ENCODE measurements around the gene MBD6. TPM values are rescaled to one million over a fixed set of nuclear protein-coding genes. Genes with fewer than 3 reads are reported as not detected.

Gene MBD6
- total RNA-seq, 1 experiment from 2014 or later, result 78.4 TPM

- POLR2A ChIA-PET (ENCODE audit: unreplicated experiment), result no interaction called here
- Histone ChIP-seq H3K4me2 (no peak overlapping the region), H2AFZ (no peak overlapping the region), H3K36me3 (ENCODE audit: low read depth) (no peaks in the 10 kb centered on the region), H3K4me1 (replicated peaks; ENCODE audit: insufficient read depth) (peaks cover 9% of the 10 kb centered on the region), H3K27me3 (ENCODE audit: insufficient read depth, low read depth) (no peaks in the 10 kb centered on the region), H3K4me3 (no peak overlapping the region), H4K20me1 (ENCODE audit: insufficient read depth) (peaks cover 10% of the 10 kb centered on the region; the same call in 1 of the 2 replicates), H3K9me2 (ENCODE audit: insufficient read depth) (no peaks in the 10 kb centered on the region), H3F3A (ENCODE audit: insufficient read depth, low read depth) (peaks cover 13% of the 10 kb centered on the region; the same call in 1 of the 2 replicates), H3K79me2 (ENCODE audit: low read depth) (peaks cover 23% of the 10 kb centered on the region), H3K9me3 (ENCODE audit: insufficient read depth, low read depth) (no peaks in the 10 kb centered on the region), H3K27ac (no peak overlapping the region)
- no TSS peak for BruUV-seq (replicated peaks)
- intact Hi-C loops (cut with micrococcal nuclease; ENCODE audit: unreplicated experiment), result no loop called here
- TF ChIP-seq, protein P1, sequence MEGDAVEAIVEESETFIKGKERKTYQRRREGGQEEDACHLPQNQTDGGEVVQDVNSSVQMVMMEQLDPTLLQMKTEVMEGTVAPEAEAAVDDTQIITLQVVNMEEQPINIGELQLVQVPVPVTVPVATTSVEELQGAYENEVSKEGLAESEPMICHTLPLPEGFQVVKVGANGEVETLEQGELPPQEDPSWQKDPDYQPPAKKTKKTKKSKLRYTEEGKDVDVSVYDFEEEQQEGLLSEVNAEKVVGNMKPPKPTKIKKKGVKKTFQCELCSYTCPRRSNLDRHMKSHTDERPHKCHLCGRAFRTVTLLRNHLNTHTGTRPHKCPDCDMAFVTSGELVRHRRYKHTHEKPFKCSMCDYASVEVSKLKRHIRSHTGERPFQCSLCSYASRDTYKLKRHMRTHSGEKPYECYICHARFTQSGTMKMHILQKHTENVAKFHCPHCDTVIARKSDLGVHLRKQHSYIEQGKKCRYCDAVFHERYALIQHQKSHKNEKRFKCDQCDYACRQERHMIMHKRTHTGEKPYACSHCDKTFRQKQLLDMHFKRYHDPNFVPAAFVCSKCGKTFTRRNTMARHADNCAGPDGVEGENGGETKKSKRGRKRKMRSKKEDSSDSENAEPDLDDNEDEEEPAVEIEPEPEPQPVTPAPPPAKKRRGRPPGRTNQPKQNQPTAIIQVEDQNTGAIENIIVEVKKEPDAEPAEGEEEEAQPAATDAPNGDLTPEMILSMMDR (conservative IDR thresholded peaks at IDR 0.05), result no peak
- TF ChIP-seq EZH2 (IDR thresholded peaks at IDR 0.05; ENCODE audit: low read depth), result no peak
- CTCF ChIA-PET, result no interaction called here
- DNase-seq, result no peak
These were observed 26.7 kb downstream of the MBD6 start for GRCh38 chr12:57549203-57549908.

DNA sequence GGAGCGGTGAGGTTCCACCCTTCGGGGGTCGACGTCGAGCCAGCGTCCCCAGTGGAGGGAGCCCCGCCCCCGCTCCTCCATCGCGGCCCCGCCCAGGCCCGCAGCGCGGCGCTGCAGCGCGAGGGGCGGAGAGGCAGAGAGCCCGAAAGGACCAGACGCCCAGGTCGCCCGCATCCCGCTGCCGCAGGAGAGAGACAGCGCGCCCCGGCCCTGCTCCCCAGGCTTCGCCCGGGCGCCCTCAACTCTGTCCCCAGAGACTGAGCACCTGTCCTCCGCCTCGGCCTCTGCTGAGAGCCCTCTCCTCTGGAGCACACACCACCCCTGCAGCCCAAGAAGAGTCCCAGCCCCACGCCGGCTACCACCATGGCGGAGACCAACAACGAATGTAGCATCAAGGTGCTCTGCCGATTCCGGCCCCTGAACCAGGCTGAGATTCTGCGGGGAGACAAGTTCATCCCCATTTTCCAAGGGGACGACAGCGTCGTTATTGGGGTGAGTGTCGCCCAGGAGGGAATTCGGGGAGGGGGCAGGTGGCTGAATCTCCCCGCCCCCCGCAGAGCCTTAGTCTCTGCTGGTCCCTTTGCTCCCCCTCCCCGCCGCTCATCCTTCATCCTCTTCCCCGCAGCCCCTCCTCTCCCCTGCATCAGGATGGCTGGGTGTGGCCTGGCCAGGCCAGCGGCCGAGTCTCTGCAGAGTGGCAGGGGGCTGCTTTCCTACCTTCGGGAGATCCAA lies 27.5 kb downstream of the MBD6 start, which contains the start of gene KIF5A:
KIF5A (plus strand) TSS at position 136 of the 732 bp plus-strand sequence; CDS start at position 364, 228 bp downstream.
- H3F3A ChIP-seq (ENCODE audit: insufficient read depth, low read depth), result peaks cover 13% of the 10 kb centered on the region; the same call in 1 of the 2 replicates
- peaks cover 5% of the 10 kb centered on the region; the same call in 1 of the 2 replicates for H4K20me1 ChIP-seq (ENCODE audit: insufficient read depth)
- no peaks in the 10 kb centered on the region for H3K9me2 ChIP-seq (ENCODE audit: insufficient read depth)
- no peak for DNase-seq
- H3K4me1 ChIP-seq (replicated peaks; ENCODE audit: insufficient read depth), result peaks cover 9% of the 10 kb centered on the region
- no peak for TF ChIP-seq EZH2 (IDR thresholded peaks at IDR 0.05; ENCODE audit: low read depth)
- TF ChIP-seq, protein P1 (conservative IDR thresholded peaks at IDR 0.05), result no peak
- H3K4me2 ChIP-seq, result no peak within 1 kb of the TSS
- H3K9me3 ChIP-seq (ENCODE audit: insufficient read depth, low read depth), result no peaks in the 10 kb centered on the region
- CTCF ChIA-PET, result no interaction called here
- no peak within 1 kb of the TSS for H3K4me3 ChIP-seq
- peaks cover 19% of the 10 kb centered on the region for H3K79me2 ChIP-seq (ENCODE audit: low read depth)
- BruUV-seq (replicated peaks), result no TSS peak
- H2AFZ ChIP-seq, result no peak within 1 kb of the TSS
- no peaks in the 10 kb centered on the region for H3K36me3 ChIP-seq (ENCODE audit: low read depth)
- intact Hi-C loops (cut with micrococcal nuclease; ENCODE audit: unreplicated experiment), result no loop called here
- no peak within 1 kb of the TSS for H3K27ac ChIP-seq
- POLR2A ChIA-PET (ENCODE audit: unreplicated experiment), result no interaction called here
- H3K27me3 ChIP-seq (ENCODE audit: insufficient read depth, low read depth), result no peaks in the 10 kb centered on the region

DNA sequence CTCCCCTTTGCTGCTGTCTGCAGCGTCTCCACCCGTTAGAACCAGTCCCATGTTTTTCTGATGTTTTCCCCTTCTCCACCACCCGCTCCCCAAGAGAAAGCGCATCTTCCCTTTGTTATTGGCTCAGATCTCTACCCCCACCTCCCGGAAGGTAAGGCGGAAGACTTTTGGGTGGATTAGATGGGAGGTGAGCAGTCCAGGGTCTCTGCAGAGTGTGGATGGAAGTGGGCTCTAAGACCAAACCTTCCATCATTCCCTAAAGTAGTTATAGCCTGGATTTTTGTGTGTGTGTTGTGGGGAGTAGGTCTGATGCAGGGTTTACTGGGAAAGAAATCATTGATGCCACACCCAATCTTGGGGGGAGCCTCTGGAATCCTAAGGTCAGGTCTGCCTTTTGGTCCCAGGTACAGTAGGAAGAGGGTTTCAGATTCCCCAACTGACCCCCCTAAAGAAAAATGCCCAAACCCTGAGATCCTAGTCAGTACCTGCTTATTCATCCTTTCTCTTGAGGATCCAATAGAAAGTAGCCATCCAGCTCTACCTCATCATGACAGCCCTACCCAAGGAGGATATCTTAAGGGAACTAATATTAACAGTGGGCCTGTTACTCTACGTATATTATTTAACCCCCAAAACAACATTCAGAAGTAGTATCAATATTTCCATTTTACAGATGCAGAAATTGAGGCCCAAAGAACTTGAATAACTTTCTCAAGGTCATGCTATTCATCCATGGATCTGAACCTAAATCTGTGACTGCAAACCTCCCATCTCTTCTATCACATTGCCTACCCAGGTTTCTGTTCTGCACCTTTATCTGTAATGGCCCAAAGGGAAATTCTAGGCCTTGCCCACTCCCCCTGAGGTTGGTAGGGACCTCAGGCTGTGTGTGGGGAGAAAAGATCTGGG lies 28.3 kb downstream of the MBD6 start:
- ChIA-PET CTCF (no interaction called here), POLR2A (ENCODE audit: unreplicated experiment) (no interaction called here)
- BruUV-seq (replicated peaks), result no TSS peak
- Histone ChIP-seq H3K9me3 (ENCODE audit: insufficient read depth, low read depth) (no peaks in the 10 kb centered on the region), H3K4me3 (no peak overlapping the region), H3K9me2 (ENCODE audit: insufficient read depth) (no peaks in the 10 kb centered on the region), H3F3A (ENCODE audit: insufficient read depth, low read depth) (peaks cover 5% of the 10 kb centered on the region; the same call in 1 of the 2 replicates), H3K36me3 (ENCODE audit: low read depth) (no peaks in the 10 kb centered on the region), H3K27ac (no peak overlapping the region), H3K4me2 (no peak overlapping the region), H4K20me1 (ENCODE audit: insufficient read depth) (no peaks in the 10 kb centered on the region), H2AFZ (no peak overlapping the region), H3K79me2 (ENCODE audit: low read depth) (peaks cover 10% of the 10 kb centered on the region; the same call in 1 of the 2 replicates), H3K27me3 (ENCODE audit: insufficient read depth, low read depth) (no peaks in the 10 kb centered on the region), H3K4me1 (replicated peaks; ENCODE audit: insufficient read depth) (peaks cover 2% of the 10 kb centered on the region)
- no peak for DNase-seq
- TF ChIP-seq EZH2 (IDR thresholded peaks at IDR 0.05; ENCODE audit: low read depth), result no peak
- TF ChIP-seq, protein P1 (conservative IDR thresholded peaks at IDR 0.05), result no peak
- intact Hi-C loops (cut with micrococcal nuclease; ENCODE audit: unreplicated experiment), result no loop called here
